Breast epithelium (tissue), 4 donors: Measurements from ENCODE around the gene OSMR. TPM values are rescaled to one million over a fixed set of nuclear protein-coding genes. Genes with fewer than 3 reads are reported as not detected.

Source experiments
- DNase-seq, 2 donors: peaks; one replicate each; pipeline ENCODE4 v3.0.0-alpha.2; 2019; ENCODE audit warnings: low spot score in 2 of 2
- H3K27ac ChIP-seq, 2 donors: fragments of 200-600 bp; sonication (generic) in 1 of 2; one replicate each; pipeline ENCODE4 v1.5.1; 2016 to 2019; ENCODE audit warnings: mild to moderate bottlenecking in 1 of 2
- H3K27me3 ChIP-seq, 2 donors: fragments of 200-600 bp; sonication (generic) in 1 of 2; one replicate each; pipeline versions ENCODE4 v1.5.1 to v1.6.0; 2017 to 2019; ENCODE audit warnings: control low read depth in 1 of 2, mild to moderate bottlenecking in 1 of 2
- H3K36me3 ChIP-seq: fragments of 200-600 bp; one replicate; pipeline ENCODE4 v1.5.1; 2019
- H3K4me1 ChIP-seq, 2 donors: fragments of 200-600 bp; sonication (generic); one replicate each; pipeline ENCODE4 v1.5.1; 2016 to 2019; ENCODE audit warnings: control low read depth in 1 of 2
- H3K4me3 ChIP-seq, 3 donors: fragments of 200-600 bp; sonication (generic); 1 replicate in 2 of 3; 2 replicates in 1 of 3; pipeline ENCODE4 v1.5.1; 2016 to 2019; ENCODE audit warnings: mild to moderate bottlenecking in 3 of 3, moderate library complexity in 2 of 3
- H3K9me3 ChIP-seq, 2 donors: fragments of 200-600 bp; sonication (generic) in 1 of 2; one replicate each; pipeline ENCODE4 v1.5.1; 2016 to 2019; ENCODE audit warnings: control low read depth in 1 of 2
- CTCF ChIP-seq, 3 donors: fragments of 450-650 bp; IDR thresholded peaks; one replicate each; pipeline ENCODE4 v1.5.1; 2016 to 2017; ENCODE audit warnings: antibody characterized with exemption in 3 of 3, mild to moderate bottlenecking in 3 of 3, moderate library complexity in 3 of 3
- POLR2A ChIP-seq: fragments of 450-650 bp; IDR thresholded peaks from one replicate; pipeline ENCODE4 v1.6.1; 2016; ENCODE audit warnings: antibody characterized with exemption, mild to moderate bottlenecking, moderate library complexity
- POLR2AphosphoS5 ChIP-seq, 3 donors: sonication (generic); formaldehyde crosslinking; IDR thresholded peaks; one replicate each; pipeline ENCODE4 v1.6.1; 2017; ENCODE audit warnings: antibody characterized with exemption in 3 of 3
- intact Hi-C: fragments of 100-400 bp; cut with DNase I; formaldehyde crosslinking; loops from one replicate; pipeline ENCODE4 v1.15.1; 2023; ENCODE audit warnings: low total_unique reads
- total RNA-seq, 3 donors: library from RNA; depleted of rRNA; stranded (reverse); fragments of >200 nt; gene quantifications; one replicate each; pipeline ENCODE4 v1.1.0, GENCODE V29; 2016

OSMR gene
- total RNA-seq, 3 donors from 2014 or later = 32.2 to 121 (median 54.0) TPM

DNA sequence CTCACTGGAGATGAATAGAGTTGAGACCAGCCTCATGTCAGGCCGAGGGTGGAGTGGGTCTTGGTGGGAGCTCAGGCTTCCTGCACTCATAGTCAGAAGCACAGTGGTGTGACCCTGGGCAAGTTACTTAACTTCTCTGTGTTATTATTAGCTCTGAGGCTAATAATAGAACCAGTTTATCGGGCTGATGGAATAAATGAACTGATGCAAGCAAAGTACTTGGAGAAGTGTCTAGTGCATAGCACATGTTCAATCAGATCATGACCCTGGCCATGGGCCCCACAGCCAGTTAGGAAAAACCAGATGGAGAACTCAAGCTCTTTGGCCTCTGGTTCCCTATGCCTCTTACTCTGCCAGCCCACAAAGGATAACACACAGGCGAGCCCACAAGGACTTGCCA, 45.3 kb upstream of the OSMR start:
- no peak for DNase-seq
- no peak for TF ChIP-seq POLR2A
- TF ChIP-seq CTCF (IDR thresholded peaks at IDR 0.05) = no peak
- TF ChIP-seq POLR2AphosphoS5 (IDR thresholded peaks at IDR 0.05) = no peak
- Histone ChIP-seq H3K4me3 (no peak overlapping the region), H3K36me3 (no peaks in the 10 kb centered on the region), H3K27me3 (no peaks in the 10 kb centered on the region), H3K27ac (peak overlapping the region in 1 of 2 donors; percentile 48), H3K4me1 (no peaks in the 10 kb centered on the region), H3K9me3 (no peaks in the 10 kb centered on the region)
- intact Hi-C loops = loop anchor here (10.0 kb wide), 1 partner anchor 356 kb away; no protein-coding TSS in a partner anchor

DNA sequence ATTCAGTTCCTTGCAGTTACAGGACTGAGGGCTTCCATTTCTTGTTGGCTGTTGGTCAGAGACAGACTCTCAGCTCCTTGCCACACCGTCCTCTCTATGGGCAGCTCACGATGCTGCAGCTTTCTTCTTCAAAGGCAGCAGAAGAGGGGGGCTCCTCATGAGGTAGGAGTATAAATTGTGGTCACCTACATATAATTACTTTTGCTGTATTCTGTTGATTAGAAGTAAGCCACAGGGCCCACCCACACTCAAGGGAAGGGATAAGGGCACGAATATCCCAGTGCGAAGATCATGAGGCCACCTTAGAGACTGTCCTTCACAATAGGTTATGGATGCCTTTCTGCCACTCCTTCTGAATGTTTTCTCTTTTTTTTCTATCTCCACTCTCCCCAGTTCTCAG, 43.7 kb upstream of the OSMR start:
- Histone ChIP-seq H3K4me3 (no peak overlapping the region), H3K27me3 (no peaks in the 10 kb centered on the region), H3K27ac (no peak overlapping the region), H3K9me3 (no peaks in the 10 kb centered on the region), H3K4me1 (no peaks in the 10 kb centered on the region), H3K36me3 (no peaks in the 10 kb centered on the region)
- intact Hi-C loops = loop anchor here (10.0 kb wide), 1 partner anchor 357 kb away; no protein-coding TSS in a partner anchor
- TF ChIP-seq CTCF (IDR thresholded peaks at IDR 0.05) (no peak), POLR2AphosphoS5 (IDR thresholded peaks at IDR 0.05) (no peak), POLR2A (no peak)
- no peak for DNase-seq

DNA sequence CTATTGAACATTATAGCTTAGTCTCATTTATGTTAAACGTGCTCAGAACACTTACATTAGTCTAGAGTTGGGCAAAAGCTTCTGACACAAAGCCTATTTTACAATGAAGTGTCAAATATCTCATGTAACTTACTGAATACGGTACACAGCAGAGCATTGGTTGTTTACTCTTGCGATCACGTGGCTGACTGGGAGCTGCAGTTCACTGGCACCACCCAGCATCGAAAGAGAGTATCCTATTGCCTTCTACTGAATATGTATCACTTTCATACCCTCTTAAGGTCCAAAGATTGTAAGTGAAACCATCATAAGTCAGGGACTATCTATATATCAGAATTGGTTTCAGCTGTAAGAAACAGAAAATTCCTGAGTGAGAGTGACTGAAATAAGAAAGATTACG, 42.6 kb upstream of the OSMR start:
- Histone ChIP-seq H3K27me3 (no peaks in the 10 kb centered on the region), H3K4me1 (no peaks in the 10 kb centered on the region), H3K27ac (no peak overlapping the region), H3K9me3 (no peaks in the 10 kb centered on the region), H3K36me3 (no peaks in the 10 kb centered on the region), H3K4me3 (no peak overlapping the region)
- intact Hi-C loops = loop anchor here (10.0 kb wide), 1 partner anchor 358 kb away; no protein-coding TSS in a partner anchor
- DNase-seq = no peak
- TF ChIP-seq POLR2A = no peak
- no peak for TF ChIP-seq CTCF (IDR thresholded peaks at IDR 0.05)
- no peak for TF ChIP-seq POLR2AphosphoS5 (IDR thresholded peaks at IDR 0.05)

DNA sequence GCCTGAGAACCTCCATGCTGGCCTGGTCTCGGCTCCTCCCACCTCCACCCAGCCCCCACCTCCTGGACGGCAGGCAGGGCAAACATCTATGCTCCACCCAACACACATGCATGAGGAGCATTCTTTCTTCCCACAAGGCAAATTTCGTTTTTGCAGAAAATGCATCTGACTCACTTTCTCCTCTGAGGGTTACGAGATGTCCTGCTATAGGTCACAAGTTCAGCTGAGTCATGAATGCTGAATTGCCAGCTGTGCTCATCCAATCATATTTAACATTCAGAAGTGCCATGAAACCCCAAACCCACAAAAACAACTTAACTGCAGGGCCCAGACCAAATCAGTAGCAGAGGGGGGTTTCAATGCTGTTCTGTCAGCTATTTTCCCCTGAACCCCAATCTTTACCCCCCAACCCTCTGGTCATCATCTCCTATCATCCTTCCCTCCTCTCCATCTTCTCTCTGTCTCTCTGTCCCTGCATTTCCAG, 39.0 kb upstream of the OSMR start:
- intact Hi-C loops = loop anchor here (10.0 kb wide), 1 partner anchor 362 kb away; no protein-coding TSS in a partner anchor
- no peak for DNase-seq
- TF ChIP-seq POLR2AphosphoS5 (IDR thresholded peaks at IDR 0.05) = no peak
- TF ChIP-seq CTCF (IDR thresholded peaks at IDR 0.05) = no peak
- no peak for TF ChIP-seq POLR2A
- Histone ChIP-seq H3K27me3 (no peaks in the 10 kb centered on the region), H3K27ac (peak overlapping the region in 1 of 2 donors; percentile 13), H3K36me3 (no peaks in the 10 kb centered on the region), H3K4me3 (no peak overlapping the region), H3K9me3 (no peaks in the 10 kb centered on the region), H3K4me1 (peaks cover 0 to 9% of the 10 kb centered on the region in 2 donors)

- Histone ChIP-seq H3K4me1 (peaks cover 0 to 9% of the 10 kb centered on the region in 2 donors), H3K4me3 (no peak overlapping the region), H3K9me3 (no peaks in the 10 kb centered on the region), H3K27me3 (no peaks in the 10 kb centered on the region), H3K27ac (peak overlapping the region in 1 of 2 donors; percentile 14), H3K36me3 (no peaks in the 10 kb centered on the region)
- DNase-seq = no peak
- TF ChIP-seq POLR2AphosphoS5 (IDR thresholded peaks at IDR 0.05) (peak in 2 of 3 donors; percentile 32 to 46), CTCF (IDR thresholded peaks at IDR 0.05) (no peak)
- intact Hi-C loops = loop anchor here (10.0 kb wide), 1 partner anchor 363 kb away; no protein-coding TSS in a partner anchor
Observed at GRCh38 chr5:38807570-38808483, 38.0 kb upstream of the OSMR start.
